Measurements from ENCODE around the gene SLC38A11.
"Not testable (repeated sequence)": the region's sequence is repeated elsewhere in the genome, so short reads cannot be mapped to it uniquely, and the experiment has no call there.

Gene SLC38A11

GRCh38 chr2:164867779-164868397 is 87.4 kb downstream of the SLC38A11 start:
- no peak for ATAC-seq

GRCh38 chr2:164866381-164866780 is 88.9 kb downstream of the SLC38A11 start:
- not testable (repeated sequence) for ATAC-seq

More at GRCh38 chr2:164867779-164868397, 87.4 kb downstream of the SLC38A11 start:
- TF ChIP-seq CSRNP3 (CRISPR knock-in tag; IDR thresholded peaks at IDR 0.05) (no peak), ZNF565 (CRISPR knock-in tag; conservative IDR thresholded peaks at IDR 0.05; ENCODE audit: low read depth) (no peak), CREB5 (CRISPR knock-in tag; IDR thresholded peaks at IDR 0.05; ENCODE audit: low read depth) (no peak), PPARA (CRISPR knock-in tag; IDR thresholded peaks at IDR 0.05; ENCODE audit: borderline replicate concordance) (no peak), ZFP3 (CRISPR knock-in tag; IDR thresholded peaks at IDR 0.05) (no peak), ZNF70 (CRISPR knock-in tag; IDR thresholded peaks at IDR 0.05) (no peak), ZNF8 (CRISPR knock-in tag; IDR thresholded peaks at IDR 0.05) (no peak), OSR1 (CRISPR knock-in tag; IDR thresholded peaks at IDR 0.05) (no peak), ZC3H10 (CRISPR knock-in tag; IDR thresholded peaks at IDR 0.05) (no peak)

- no peak for TF ChIP-seq CSRNP3 (CRISPR knock-in tag; IDR thresholded peaks at IDR 0.05)
- no peak for TF ChIP-seq ZNF565 (CRISPR knock-in tag; conservative IDR thresholded peaks at IDR 0.05; ENCODE audit: low read depth)
- no peak for TF ChIP-seq ZFP3 (CRISPR knock-in tag; IDR thresholded peaks at IDR 0.05)
- TF ChIP-seq ARNTL (CRISPR knock-in tag; IDR thresholded peaks at IDR 0.05; ENCODE audit: borderline replicate concordance, low read depth), result no peak
- no peak for TF ChIP-seq ZFP30 (CRISPR knock-in tag; IDR thresholded peaks at IDR 0.05)
- TF ChIP-seq TCF4 (CRISPR knock-in tag; IDR thresholded peaks at IDR 0.05; ENCODE audit: borderline replicate concordance), result no peak
- no peak for TF ChIP-seq CREB5 (CRISPR knock-in tag; IDR thresholded peaks at IDR 0.05; ENCODE audit: low read depth)
- TF ChIP-seq CSDC2 (CRISPR knock-in tag; IDR thresholded peaks at IDR 0.05), result no peak
- no peak for TF ChIP-seq ISL1 (CRISPR knock-in tag; IDR thresholded peaks at IDR 0.05)
- TF ChIP-seq ESRRG (CRISPR knock-in tag; IDR thresholded peaks at IDR 0.05), result no peak
- TF ChIP-seq PPARA (CRISPR knock-in tag; IDR thresholded peaks at IDR 0.05; ENCODE audit: borderline replicate concordance), result no peak
- TF ChIP-seq, protein P1, sequence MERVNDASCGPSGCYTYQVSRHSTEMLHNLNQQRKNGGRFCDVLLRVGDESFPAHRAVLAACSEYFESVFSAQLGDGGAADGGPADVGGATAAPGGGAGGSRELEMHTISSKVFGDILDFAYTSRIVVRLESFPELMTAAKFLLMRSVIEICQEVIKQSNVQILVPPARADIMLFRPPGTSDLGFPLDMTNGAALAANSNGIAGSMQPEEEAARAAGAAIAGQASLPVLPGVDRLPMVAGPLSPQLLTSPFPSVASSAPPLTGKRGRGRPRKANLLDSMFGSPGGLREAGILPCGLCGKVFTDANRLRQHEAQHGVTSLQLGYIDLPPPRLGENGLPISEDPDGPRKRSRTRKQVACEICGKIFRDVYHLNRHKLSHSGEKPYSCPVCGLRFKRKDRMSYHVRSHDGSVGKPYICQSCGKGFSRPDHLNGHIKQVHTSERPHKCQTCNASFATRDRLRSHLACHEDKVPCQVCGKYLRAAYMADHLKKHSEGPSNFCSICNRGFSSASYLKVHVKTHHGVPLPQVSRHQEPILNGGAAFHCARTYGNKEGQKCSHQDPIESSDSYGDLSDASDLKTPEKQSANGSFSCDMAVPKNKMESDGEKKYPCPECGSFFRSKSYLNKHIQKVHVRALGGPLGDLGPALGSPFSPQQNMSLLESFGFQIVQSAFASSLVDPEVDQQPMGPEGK (CRISPR knock-in tag; IDR thresholded peaks at IDR 0.05; ENCODE audit: borderline replicate concordance), result no peak
- no peak for TF ChIP-seq TOX (CRISPR knock-in tag; IDR thresholded peaks at IDR 0.05; ENCODE audit: borderline replicate concordance)
- TF ChIP-seq GLIS3 (CRISPR knock-in tag; IDR thresholded peaks at IDR 0.05), result no peak
- TF ChIP-seq RARB (CRISPR knock-in tag; IDR thresholded peaks at IDR 0.05), result no peak
- no peak for TF ChIP-seq ZNF8 (CRISPR knock-in tag; IDR thresholded peaks at IDR 0.05)
- no peak for TF ChIP-seq ZC3H10 (CRISPR knock-in tag; IDR thresholded peaks at IDR 0.05)
These were observed 94.7 kb downstream of the SLC38A11 start for GRCh38 chr2:164860694-164861042.

GRCh38 chr2:164859906-164860693 is 95.2 kb downstream of the SLC38A11 start:
- ATAC-seq, result not testable (repeated sequence)

More at GRCh38 chr2:164860694-164861042, 94.7 kb downstream of the SLC38A11 start:
- ATAC-seq, result no peak

All from SK-N-SH treated with all-trans-retinoic acid at 6 μM for 48 hours (cell line).